ENCODE results near the gene CYSRT1.
"Not testable (repeated sequence)": the region's sequence is repeated elsewhere in the genome, so short reads cannot be mapped to it uniquely, and the experiment has no call there.

CYSRT1 gene

GRCh38 chr9:137253717-137254623 lies 29.0 kb downstream of the CYSRT1 start:
- no peak for DNase-seq

GRCh38 chr9:137254624-137255447 lies 29.9 kb downstream of the CYSRT1 start, which contains the start of gene NELFB:
TSS of gene NELFB (plus strand) at chr9:137255327.
- DNase-seq, result peak; percentile 52

DNA sequence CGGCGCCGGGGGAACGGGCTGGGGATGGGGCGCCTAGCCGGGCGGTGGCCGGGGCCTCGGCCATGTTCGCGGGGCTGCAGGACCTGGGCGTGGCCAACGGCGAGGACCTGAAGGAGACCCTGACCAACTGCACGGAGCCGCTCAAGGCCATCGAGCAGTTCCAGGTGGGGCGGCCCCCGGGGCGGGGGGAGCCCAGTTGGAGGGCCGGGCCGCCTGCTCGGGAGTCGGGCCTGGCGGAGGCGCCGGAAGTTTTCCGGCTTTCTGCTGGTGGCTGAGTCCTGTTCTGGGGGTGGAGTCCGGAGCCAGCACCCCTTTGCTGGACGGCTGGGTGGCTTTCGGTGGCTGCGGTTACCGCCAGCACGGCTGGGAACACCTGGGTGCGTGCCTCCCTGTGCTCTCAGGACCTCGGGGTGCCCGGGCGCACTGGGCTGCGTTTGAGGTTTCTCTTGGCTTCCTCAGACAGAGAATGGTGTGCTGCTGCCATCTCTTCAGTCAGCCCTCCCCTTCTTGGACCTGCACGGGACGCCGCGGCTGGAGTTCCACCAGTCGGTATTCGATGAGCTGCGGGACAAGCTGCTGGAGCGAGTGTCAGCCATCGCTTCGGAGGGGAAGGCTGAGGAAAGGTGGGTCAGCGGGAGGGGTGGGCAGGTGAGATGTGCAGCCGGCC lies 30.6 kb downstream of the CYSRT1 start:
- peak; percentile 30 for DNase-seq

- DNase-seq, result no peak
Observed at GRCh38 chr9:137256362-137256761, 31.4 kb downstream of the CYSRT1 start.

GRCh38 chr9:137256856-137257255 lies 31.9 kb downstream of the CYSRT1 start:
- no peak for DNase-seq

DNA sequence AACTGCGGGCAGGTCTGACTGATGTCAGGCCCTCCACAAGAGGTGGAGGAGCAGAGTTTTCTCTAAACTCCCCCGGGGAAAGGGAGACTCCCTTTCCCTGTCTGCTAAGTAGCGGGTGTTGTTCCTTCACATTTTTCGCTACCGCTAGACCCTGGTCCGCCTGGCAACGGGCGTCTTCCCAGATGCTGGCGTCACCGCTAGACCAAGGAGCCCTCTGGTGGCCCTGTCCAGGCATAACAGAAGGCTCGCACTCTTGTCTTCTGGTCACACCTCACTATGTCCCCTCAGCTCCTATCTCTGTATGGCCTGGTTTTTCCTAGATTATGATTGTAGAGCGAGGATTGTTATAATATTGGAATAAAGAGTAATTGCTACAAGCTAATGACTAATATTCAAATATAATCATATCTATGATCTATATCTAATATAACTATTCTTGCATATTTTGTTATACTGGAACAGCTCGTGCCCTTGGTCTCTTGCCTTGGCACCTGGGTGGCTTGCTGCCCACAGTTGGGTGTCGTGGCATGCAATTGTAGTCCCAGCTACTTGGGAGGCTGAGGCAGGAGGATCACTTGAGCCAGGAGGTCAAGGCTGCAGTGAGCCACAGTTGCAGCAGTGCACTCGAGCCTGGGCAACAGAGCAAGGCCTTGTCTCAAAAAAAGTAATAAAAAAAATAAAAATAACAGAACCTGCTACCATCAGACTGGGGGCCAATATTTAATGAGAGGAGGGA lies 37.4 kb downstream of the CYSRT1 start:
- not testable (repeated sequence) for DNase-seq

GRCh38 chr9:137262909-137263285 lies 37.9 kb downstream of the CYSRT1 start:
- DNase-seq, result no peak

DNA sequence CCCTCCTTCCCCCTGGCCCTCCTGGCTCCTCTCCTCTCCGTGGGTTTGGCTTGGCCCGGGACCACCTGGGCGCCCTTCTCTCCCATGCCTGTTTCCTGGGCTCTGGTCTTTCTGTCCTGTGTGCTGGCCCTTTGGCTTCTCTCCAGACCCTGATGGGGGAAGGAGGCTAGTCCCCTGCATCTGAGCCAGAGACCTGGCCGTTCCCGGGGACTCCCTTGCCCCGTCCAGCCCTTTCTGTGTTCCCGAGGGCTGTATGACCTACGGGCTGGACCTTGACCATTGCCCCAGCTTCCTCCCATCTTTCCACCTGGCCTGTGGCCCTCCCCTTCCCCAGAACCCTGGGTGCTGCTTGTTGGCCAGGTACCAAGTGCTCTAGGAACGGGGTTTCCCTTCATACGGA lies 38.5 kb downstream of the CYSRT1 start:
- DNase-seq, result no peak

GRCh38 chr9:137264067-137264466 lies 39.1 kb downstream of the CYSRT1 start:
- DNase-seq, result no peak

- no peak for DNase-seq
Observed at GRCh38 chr9:137265496-137266161, 40.7 kb downstream of the CYSRT1 start.

DNA sequence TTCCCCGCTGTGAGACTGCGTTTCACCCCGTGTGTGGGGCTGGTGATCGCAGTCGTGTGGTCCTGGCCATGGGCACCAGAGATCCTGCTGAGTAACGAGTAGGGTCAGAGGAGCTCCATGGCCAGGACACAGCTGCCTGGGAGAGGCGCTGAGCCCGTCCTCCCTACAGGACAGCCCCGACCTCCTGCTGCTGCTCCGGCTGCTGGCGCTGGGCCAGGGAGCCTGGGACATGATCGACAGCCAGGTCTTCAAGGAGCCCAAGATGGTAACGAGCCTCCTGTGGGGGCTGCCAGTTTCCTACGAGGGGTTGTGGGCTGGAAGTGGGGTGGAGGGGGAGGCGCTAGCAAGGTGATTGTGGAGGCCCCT lies 41.2 kb downstream of the CYSRT1 start:
- DNase-seq, result no peak

DNA sequence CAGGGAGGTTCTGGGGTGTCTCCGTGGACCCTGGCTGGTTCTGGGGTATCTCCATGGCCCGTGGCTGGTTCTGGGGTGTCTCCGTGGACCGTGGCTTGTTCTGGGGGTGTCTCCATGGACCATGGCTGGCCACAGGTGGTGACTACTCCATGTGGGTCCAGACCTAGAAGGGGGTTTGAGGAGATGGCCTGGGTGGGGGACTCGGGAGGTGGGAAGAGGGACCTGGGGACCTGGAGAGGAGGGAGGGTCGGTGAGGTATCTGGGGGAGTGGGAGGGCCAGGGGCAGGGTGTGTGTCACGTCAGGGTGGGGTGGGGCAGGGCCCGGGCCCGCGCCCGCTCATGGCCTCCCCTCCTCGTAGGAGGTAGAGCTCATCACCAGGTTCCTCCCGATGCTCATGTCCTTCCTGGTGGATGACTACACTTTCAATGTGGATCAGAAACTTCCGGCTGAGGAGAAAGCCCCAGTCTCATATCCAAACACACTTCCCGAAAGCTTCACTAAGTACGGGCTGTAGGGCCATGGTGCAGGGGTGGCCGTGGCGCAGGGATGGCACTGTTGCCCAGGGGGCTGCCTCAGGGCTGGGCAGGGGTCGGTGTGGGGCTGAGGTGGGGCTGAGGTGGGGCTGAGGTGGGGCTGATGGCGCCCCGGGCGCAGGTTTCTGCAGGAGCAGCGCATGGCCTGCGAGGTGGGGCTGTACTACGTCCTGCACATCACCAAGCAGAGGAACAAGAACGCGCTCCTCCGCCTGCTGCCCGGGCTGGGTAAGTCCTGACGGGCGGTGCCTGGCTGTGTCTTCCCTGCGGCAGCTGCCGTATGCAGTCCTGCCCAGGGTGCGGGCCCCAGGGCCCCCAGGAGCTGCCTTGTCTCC lies 41.8 kb downstream of the CYSRT1 start:
- DNase-seq, result no peak

DNA sequence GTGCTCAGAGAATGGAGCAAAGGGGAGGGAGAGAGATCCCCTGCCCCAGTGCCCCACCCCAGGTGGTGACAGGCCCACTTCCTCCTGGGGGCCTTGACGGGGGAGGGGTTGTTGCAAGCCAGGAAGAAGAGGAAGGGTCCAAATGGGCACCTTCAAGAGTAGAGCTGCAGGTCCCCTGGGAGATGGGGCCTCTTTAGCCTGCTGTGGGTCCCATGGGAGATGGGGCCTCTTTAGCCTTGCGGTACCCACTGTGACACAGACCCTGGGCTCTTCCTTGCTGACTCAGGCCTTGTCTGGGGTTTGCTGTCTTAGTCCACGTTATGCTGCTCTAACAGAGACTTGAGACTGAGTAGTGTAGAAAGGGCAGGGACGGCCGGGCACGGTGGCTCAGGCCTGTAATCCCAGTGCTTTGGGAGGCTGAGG lies 43.0 kb downstream of the CYSRT1 start:
- DNase-seq, result no peak

DNA sequence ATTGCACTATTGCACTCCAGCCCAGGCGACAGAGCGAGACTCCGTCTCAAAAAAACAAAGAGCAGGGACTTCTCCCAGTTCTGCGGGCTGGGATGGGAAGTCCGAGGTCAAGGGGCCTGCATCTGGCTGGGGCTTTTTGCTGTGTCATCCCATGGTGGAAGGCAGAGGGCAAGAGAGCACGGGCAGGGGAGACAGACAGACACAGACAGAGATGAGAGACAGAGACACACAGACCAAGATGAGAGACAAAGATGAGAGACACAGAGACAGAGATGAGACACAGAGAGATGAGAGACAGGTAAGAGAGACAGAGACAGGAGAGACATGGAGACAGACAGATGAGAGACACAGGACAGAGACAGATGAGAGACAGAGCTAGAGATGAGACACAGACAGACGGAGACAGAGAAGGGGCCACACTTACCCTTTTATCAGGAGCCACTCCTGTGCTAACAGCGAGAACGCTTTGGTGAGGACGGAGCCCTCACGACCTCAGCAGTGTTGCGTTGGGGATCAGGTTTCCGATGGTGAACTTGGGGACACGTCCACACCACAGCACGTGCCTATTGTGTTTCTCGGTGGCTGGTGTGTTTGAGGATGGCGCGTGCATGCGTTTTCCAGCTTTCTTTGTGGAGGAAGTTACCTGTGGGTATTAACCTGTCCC lies 43.7 kb downstream of the CYSRT1 start:
- no peak for DNase-seq

DNA sequence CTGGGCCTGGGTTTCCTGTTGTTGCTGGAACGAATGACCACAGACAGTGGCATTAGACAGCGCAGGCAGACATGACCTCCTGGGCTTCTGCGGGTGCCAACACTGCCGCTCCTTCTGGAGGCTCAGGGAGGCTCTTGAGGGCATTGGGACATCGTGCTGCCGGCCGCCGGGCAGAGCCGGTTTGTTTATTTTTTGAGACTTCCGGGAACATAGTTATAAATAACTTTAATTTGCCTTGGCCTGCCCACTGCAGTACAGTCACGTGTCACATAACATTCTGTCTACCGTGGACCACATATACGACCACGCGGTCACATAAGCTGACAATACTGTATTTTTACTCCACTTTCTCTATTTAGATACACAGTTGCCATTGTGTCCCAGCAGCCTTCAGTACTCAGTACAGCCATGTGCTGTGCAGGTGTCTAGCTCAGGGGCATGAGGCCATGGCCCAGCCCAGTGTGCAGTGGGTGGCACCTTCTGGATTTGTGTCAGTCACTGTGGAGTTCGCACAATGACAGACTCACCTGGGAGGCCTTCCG lies 44.3 kb downstream of the CYSRT1 start:
- no peak for DNase-seq

- no peak for DNase-seq
Observed at GRCh38 chr9:137270929-137271695, 46.1 kb downstream of the CYSRT1 start.

DNA sequence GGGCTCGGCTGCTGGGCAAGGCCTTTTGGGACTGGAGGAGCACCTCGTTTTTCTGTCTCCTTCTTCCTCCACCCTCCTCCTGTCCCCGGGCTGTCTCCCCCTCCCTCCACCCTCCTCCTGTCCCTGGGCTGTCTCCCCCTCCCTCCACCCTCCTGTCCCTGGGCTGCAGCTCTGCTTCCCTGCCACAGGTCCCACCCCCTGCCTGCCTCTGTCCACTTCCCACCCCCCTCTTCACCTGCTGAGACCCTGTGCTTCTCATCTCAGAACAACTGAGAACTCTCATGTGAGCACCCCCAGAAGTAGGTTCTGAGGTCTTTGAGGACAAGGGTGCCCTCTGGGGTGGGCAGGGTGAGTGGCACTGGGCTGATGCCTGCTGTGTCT lies 46.7 kb downstream of the CYSRT1 start:
- DNase-seq, result no peak

- DNase-seq, result no peak
Observed at GRCh38 chr9:137272241-137273094, 47.5 kb downstream of the CYSRT1 start.
